Measurements from ENCODE around the gene GNA15.

GNA15 gene

DNA sequence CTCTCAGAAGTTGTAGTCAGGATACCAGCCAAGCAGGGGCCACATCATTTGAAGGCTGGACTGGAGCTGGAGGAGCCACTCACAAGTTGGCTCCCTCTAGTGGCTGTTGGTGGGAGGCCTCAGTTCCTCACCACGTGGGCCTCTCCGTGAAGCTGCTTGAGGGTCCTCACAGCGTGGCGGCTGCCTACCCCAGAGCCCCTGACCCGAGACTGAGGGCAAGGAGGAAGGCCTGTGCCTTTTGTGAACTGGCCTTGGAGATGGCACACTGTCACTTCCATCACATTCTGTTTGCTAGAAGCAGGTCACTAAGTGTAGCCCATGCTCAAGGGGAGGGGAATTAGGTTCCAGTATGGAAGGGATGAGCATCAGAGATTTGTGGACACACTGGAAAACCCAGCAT lies 27.1 kb upstream of the GNA15 start:
- TF ChIP-seq CTCF (IDR thresholded peaks at IDR 0.05; ENCODE audit: low read depth, low read length), result peak; percentile 95
- DNase-seq (ENCODE audit: low read depth in 2 of 2), result peak; percentile 65 to 70
- H3K4me3 ChIP-seq (replicated peaks in 1 of 2; ENCODE audit: low read depth in 2 of 2, low read length in 2 of 2), result no peak overlapping the region

- no peak for TF ChIP-seq CTCF (IDR thresholded peaks at IDR 0.05; ENCODE audit: low read depth, low read length)
- H3K4me3 ChIP-seq (replicated peaks in 1 of 2; ENCODE audit: low read depth in 2 of 2, low read length in 2 of 2), result no peak overlapping the region
Observed at GRCh38 chr19:3109491-3109890, 26.3 kb upstream of the GNA15 start.

DNA sequence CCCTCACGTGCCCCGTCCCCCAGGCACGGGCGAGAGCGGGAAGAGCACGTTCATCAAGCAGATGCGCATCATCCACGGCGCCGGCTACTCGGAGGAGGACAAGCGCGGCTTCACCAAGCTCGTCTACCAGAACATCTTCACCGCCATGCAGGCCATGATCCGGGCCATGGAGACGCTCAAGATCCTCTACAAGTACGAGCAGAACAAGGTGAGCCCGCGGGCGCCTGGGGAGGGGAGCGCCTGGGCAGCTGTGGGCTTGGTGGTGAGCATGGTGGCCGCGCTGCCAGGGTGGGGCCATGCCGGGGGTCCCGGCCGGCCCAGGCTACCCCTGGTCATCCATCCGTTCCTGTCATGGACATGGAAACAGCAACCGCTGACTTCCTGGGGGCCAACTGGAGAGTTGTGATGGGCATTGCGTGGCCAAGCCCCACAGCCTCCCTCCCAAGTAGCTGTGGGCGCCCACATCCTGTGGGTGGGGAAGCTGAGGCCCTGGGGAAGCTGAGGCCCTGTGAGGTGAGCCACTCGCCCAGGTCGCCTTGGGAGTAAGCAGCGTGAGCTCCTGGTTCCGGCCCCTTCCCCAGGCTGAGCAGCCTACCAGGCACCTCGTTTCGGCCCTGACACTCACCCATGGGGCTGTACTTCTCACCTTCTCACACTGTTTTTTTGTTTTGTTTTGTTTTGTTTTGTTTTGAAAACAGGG lies 25.6 kb upstream of the GNA15 start:
- TF ChIP-seq CTCF (IDR thresholded peaks at IDR 0.05; ENCODE audit: low read depth, low read length), result no peak
- no peak overlapping the region for H3K4me3 ChIP-seq (replicated peaks in 1 of 2; ENCODE audit: low read depth in 2 of 2, low read length in 2 of 2)
- no peak for DNase-seq (ENCODE audit: low read depth in 2 of 2)

More at GRCh38 chr19:3109491-3109890, 26.3 kb upstream of the GNA15 start:
- no peak for DNase-seq (ENCODE audit: low read depth in 2 of 2)

DNA sequence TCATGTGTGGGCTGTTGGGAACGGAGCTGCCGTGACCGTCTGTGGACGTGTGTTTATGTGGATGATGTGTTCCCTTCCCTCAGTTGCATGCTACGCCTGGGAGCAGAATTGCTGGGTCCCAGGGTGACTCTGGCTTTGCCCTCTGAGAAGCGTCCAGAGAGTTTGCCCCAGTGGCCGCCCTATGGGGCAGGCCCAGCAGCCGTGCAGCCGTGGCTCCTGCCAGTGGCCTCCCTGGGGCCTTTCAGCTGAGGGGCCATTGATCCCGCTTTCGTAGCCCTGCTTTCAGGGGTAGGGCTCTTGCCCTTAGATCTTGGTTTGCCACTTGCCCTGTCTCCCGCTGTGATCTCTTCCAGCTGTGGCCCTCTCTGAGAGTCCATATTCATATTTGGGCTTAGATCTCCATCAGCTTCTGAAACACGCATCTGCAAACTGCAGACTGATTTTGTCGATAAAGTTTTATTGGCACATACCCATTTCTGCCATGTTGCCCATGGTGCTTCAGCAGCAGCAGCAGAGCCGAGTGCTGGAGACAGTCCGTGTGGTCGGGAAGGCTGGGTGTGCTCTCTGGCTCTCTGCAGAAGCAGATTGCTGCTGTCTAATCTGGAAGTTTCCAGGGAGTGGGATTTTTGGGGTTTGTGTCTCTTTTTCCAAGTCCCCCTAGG lies 24.1 kb upstream of the GNA15 start:
- no peak for TF ChIP-seq CTCF (IDR thresholded peaks at IDR 0.05; ENCODE audit: low read depth, low read length)
- H3K4me3 ChIP-seq (replicated peaks in 1 of 2; ENCODE audit: low read depth in 2 of 2, low read length in 2 of 2), result no peak overlapping the region
- no peak for DNase-seq (ENCODE audit: low read depth in 2 of 2)

DNA sequence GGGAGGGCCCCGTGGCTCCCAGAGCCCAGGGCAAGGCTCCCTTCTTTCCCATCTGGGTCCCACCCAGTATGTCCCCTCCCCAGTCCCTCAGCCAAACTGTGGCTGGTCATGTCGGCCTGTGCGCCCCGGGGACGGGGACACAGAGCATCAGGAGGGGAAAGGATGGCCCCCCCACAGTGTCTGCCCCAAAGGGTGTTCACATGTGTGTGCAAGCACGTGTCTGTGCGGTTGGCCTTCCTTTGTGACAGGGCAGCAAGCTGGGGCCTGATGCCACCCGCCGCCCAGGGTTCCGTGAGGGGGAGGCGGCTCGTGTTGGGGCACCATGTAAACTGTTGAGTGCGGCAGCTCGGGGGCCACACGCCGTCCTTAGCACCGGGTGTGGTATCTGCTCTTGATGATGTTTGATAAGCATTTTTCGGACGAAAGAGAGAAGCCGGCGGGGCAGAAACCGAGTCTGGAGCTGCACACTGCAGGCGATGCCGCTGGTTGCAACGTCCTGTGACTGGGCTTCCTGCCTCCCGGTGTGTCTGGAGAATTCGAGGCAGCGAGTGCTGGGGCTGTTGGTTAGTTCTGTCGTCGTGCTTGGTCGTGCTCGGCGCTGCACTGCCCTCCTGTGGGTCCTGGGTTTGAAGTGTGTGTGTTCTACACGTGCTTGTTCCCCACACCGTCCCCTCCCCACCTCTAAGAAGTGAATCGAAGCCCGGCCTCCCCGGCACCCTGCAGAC lies 23.3 kb upstream of the GNA15 start:
- no peak for TF ChIP-seq CTCF (IDR thresholded peaks at IDR 0.05; ENCODE audit: low read depth, low read length)
- no peak for DNase-seq (ENCODE audit: low read depth in 2 of 2)
- H3K4me3 ChIP-seq (replicated peaks in 1 of 2; ENCODE audit: low read depth in 2 of 2, low read length in 2 of 2), result no peak overlapping the region

- no peak overlapping the region for H3K4me3 ChIP-seq (replicated peaks in 1 of 2; ENCODE audit: low read depth in 2 of 2, low read length in 2 of 2)
- DNase-seq (ENCODE audit: low read depth in 2 of 2), result no peak
- no peak for TF ChIP-seq CTCF (IDR thresholded peaks at IDR 0.05; ENCODE audit: low read depth, low read length)
Observed at GRCh38 chr19:3113100-3114017, 22.5 kb upstream of the GNA15 start.

Measured in cardiac fibroblast (primary cell).